Mesendoderm (in vitro differentiated cells): ENCODE results near the gene CASP8.

ENCODE experiments used
- DNase-seq: peaks from one replicate; pipeline ENCODE4 v3.0.0; 2013
- H2AK5ac ChIP-seq: 2 replicates; pipeline ENCODE4 v1.6.1; 2013; ENCODE audit warnings: low read length, inconsistent platforms
- H2BK120ac ChIP-seq: 2 replicates; pipeline ENCODE4 v1.6.1; 2013; ENCODE audit warnings: low read depth, mild to moderate bottlenecking, low read length, moderate library complexity, mixed read lengths
- H2BK15ac ChIP-seq: replicated peaks from 2 replicates; pipeline ENCODE4 v1.6.1; 2013; ENCODE audit warnings: low read depth, mild to moderate bottlenecking, moderate library complexity
- H2BK5ac ChIP-seq: 2 replicates; pipeline ENCODE4 v1.6.1; 2013; ENCODE audit warnings: low read length, inconsistent platforms
- H3K18ac ChIP-seq: 2 replicates; pipeline ENCODE4 v1.6.1; 2013; ENCODE audit warnings: mild to moderate bottlenecking, low read length, mixed read lengths
- H3K23ac ChIP-seq: one replicate; pipeline ENCODE4 v1.6.1; 2013; ENCODE audit warnings: low read length
- H3K27ac ChIP-seq: 2 replicates; pipeline ENCODE4 v1.5.1; 2013; ENCODE audit warnings: low read depth, mild to moderate bottlenecking, inconsistent platforms, low read length, moderate library complexity
- H3K27me3 ChIP-seq: 2 replicates; pipeline ENCODE4 v1.6.1; 2013; ENCODE audit warnings: low read length, control low read depth, mild to moderate bottlenecking, inconsistent platforms; ENCODE audit not compliant: insufficient read depth, poor library complexity
- H3K36me3 ChIP-seq: 2 replicates; pipeline ENCODE4 v1.6.1; 2013; ENCODE audit warnings: low read length, inconsistent platforms; ENCODE audit not compliant: control insufficient read depth, insufficient read depth
- H3K4ac ChIP-seq: one replicate; pipeline ENCODE4 v1.6.1; 2013; ENCODE audit warnings: low read depth, mild to moderate bottlenecking, low read length, moderate library complexity
- H3K4me1 ChIP-seq: 2 replicates; pipeline ENCODE4 v1.6.1; 2013; ENCODE audit warnings: low read depth, low read length, inconsistent platforms; ENCODE audit not compliant: control insufficient read depth
- H3K4me2 ChIP-seq: 2 replicates; pipeline ENCODE4 v1.6.1; 2013; ENCODE audit warnings: low read length
- H3K4me3 ChIP-seq: 2 replicates; pipeline ENCODE4 v1.5.1; 2013; ENCODE audit warnings: mild to moderate bottlenecking, low read length
- H3K56ac ChIP-seq: one replicate; pipeline ENCODE4 v1.6.1; 2013; ENCODE audit warnings: low read length
- H3K79me1 ChIP-seq: 2 replicates; pipeline ENCODE4 v1.6.1; 2013; ENCODE audit warnings: low read length, inconsistent platforms
- H3K79me2 ChIP-seq: 2 replicates; pipeline ENCODE4 v1.6.1; 2013; ENCODE audit warnings: mild to moderate bottlenecking, low read length; ENCODE audit not compliant: control insufficient read depth, insufficient read depth
- H3K9ac ChIP-seq: 2 replicates; pipeline ENCODE4 v1.6.1; 2013; ENCODE audit warnings: low read length, inconsistent platforms
- H4K5ac ChIP-seq: one replicate; pipeline ENCODE4 v1.6.1; 2013; ENCODE audit warnings: low read length
- H4K8ac ChIP-seq: one replicate; pipeline ENCODE4 v1.6.1; 2013; ENCODE audit warnings: low read depth, mild to moderate bottlenecking, control low read depth, low read length, moderate library complexity
- whole genome bisulfite sequencing: extraction: QIAGEN DNeasy Blood & Tissue Kit; methylation state at CpG from one replicate; pipeline ENCODE4 v1.1.7; 2013; ENCODE audit warnings: low lambda C conversion rate, missing lambda C conversion rate; ENCODE audit not compliant: insufficient coverage; ENCODE audit errors: extremely low coverage; 5-methylcytosine and 5-hydroxymethylcytosine counted together

CASP8 gene

DNA sequence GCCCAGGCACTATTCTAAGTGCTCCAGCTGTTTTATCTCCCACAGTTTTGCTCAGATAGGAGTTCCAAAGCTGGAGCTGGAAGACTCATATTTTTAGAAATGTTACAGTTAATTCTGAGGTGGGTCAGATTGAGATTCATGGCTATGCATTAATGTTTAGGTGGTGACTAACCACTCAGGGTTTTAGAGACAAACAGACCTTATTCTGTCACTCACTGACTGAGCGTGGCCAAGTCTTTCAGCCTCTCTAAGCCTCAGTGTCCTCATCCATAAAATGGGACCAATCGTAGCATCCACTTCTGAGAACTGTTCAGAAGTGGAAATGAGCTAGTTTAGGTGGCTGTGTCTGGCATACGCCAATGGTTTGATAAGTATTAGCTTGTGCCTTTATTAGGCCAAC, 4.3 kb upstream of the CASP8 start:
- WGBS: no CpG with 5 or more reads among the region's 3 CpGs
- H3K4me1 ChIP-seq: peaks cover 13% of the 10 kb centered on the region
- H2BK5ac ChIP-seq: no peak overlapping the region
- no peak overlapping the region for H2AK5ac ChIP-seq
- H4K5ac ChIP-seq: no peak overlapping the region
- no peak overlapping the region for H3K4ac ChIP-seq
- no peak overlapping the region for H3K56ac ChIP-seq
- DNase-seq: no peak
- no peaks in the 10 kb centered on the region for H3K27me3 ChIP-seq
- H3K4me2 ChIP-seq: no peak overlapping the region
- H2BK120ac ChIP-seq: no peak overlapping the region
- no peaks in the 10 kb centered on the region for H3K79me1 ChIP-seq
- H3K18ac ChIP-seq: no peak overlapping the region
- no peaks in the 10 kb centered on the region for H3K36me3 ChIP-seq
- no peak overlapping the region for H4K8ac ChIP-seq
- H3K4me3 ChIP-seq: no peak overlapping the region
- H3K27ac ChIP-seq: no peak overlapping the region
- H3K9ac ChIP-seq: no peak overlapping the region
- no peak overlapping the region for H3K23ac ChIP-seq
- no peaks in the 10 kb centered on the region for H3K79me2 ChIP-seq
- H2BK15ac ChIP-seq: no peak overlapping the region

DNA sequence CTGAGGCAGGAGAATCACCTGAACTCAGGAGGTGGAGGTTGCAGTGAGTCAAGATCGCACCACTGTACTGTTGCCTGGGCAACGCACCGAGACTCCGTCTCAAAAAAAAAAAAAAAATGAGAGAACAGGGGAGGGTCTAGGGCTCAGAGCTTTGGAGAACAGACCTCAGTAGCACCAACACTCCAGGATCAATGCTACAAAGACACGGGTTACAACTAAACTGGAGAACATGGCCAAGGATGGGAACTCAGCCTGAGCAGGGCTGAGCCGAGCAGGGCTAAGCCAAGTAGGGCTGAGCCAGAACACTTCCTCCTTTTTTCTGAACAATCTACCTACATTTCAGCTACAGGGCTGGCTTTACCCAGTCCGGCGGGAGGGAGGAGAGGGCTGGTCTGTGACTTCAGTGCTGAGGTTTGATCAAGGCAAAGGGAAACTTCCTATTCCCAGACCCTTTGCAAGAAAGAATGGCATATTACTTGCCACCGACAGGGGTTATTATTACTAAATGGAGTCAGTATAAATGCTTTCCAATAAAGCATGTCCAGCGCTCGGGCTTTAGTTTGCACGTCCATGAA, 2.9 kb upstream of the CASP8 start:
- Histone ChIP-seq H3K36me3 (no peaks in the 10 kb centered on the region), H3K23ac (no peak overlapping the region), H3K4me1 (peaks cover 13% of the 10 kb centered on the region), H3K79me2 (no peaks in the 10 kb centered on the region), H3K4me3 (no peak overlapping the region), H2AK5ac (peak overlapping the region; percentile 89), H2BK5ac (peak overlapping the region; percentile 77), H3K4me2 (no peak overlapping the region), H3K9ac (peak overlapping the region; percentile 48), H3K4ac (no peak overlapping the region), H2BK120ac (no peak overlapping the region), H3K27ac (peak overlapping the region; percentile 80), H3K79me1 (no peaks in the 10 kb centered on the region), H2BK15ac (no peak overlapping the region), H3K27me3 (no peaks in the 10 kb centered on the region), H3K56ac (peak overlapping the region; percentile 85), H4K8ac (no peak overlapping the region), H4K5ac (peak overlapping the region; percentile 50), H3K18ac (no peak overlapping the region)
- WGBS: no CpG with 5 or more reads among the region's 12 CpGs
- peak; percentile 53 for DNase-seq

DNA sequence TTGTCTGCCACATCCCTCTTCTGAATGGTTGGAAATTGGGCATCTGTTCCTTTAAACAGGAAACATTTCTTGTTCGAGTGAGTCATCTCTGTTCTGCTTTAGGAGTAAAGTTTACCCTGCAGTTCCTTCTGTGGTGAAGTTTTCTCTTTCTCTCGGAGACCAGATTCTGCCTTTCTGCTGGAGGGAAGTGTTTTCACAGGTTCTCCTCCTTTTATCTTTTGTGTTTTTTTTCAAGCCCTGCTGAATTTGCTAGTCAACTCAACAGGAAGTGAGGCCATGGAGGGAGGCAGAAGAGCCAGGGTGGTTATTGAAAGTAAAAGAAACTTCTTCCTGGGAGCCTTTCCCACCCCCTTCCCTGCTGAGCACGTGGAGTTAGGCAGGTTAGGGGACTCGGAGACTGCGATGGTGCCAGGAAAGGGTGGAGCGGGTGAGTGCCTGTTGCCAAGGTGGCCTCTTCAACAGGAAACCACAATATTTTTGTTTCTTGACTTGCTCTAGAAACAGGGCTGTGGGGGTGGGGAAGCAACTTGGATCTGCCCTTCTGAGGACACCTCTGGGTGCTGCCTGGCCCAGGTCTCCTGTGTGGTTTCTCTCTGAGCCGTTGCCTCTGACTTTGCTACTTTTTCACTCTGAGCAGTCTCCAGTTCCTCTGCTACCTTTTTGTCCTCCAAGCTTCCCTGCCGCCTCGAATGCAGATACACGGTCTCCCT, 2.2 kb upstream of the CASP8 start:
- Histone ChIP-seq H3K36me3 (no peaks in the 10 kb centered on the region), H3K4me3 (no peak overlapping the region), H2AK5ac (no peak overlapping the region), H3K4me1 (peaks cover 13% of the 10 kb centered on the region), H3K56ac (peak overlapping the region; percentile 87), H2BK5ac (peak overlapping the region; percentile 77), H3K27ac (peak overlapping the region; percentile 80), H3K18ac (peak overlapping the region; percentile 97), H4K5ac (peak overlapping the region; percentile 50), H3K4ac (peak overlapping the region; percentile 94), H2BK15ac (peak overlapping the region; percentile 57), H3K4me2 (peak overlapping the region; percentile 11), H3K23ac (no peak overlapping the region), H2BK120ac (peak overlapping the region; percentile 93), H3K79me2 (no peaks in the 10 kb centered on the region), H4K8ac (peak overlapping the region; percentile 67), H3K9ac (peak overlapping the region; percentile 48), H3K27me3 (no peaks in the 10 kb centered on the region), H3K79me1 (no peaks in the 10 kb centered on the region)
- DNase-seq: peak; percentile 78
- WGBS: no CpG with 5 or more reads among the region's 10 CpGs

DNA sequence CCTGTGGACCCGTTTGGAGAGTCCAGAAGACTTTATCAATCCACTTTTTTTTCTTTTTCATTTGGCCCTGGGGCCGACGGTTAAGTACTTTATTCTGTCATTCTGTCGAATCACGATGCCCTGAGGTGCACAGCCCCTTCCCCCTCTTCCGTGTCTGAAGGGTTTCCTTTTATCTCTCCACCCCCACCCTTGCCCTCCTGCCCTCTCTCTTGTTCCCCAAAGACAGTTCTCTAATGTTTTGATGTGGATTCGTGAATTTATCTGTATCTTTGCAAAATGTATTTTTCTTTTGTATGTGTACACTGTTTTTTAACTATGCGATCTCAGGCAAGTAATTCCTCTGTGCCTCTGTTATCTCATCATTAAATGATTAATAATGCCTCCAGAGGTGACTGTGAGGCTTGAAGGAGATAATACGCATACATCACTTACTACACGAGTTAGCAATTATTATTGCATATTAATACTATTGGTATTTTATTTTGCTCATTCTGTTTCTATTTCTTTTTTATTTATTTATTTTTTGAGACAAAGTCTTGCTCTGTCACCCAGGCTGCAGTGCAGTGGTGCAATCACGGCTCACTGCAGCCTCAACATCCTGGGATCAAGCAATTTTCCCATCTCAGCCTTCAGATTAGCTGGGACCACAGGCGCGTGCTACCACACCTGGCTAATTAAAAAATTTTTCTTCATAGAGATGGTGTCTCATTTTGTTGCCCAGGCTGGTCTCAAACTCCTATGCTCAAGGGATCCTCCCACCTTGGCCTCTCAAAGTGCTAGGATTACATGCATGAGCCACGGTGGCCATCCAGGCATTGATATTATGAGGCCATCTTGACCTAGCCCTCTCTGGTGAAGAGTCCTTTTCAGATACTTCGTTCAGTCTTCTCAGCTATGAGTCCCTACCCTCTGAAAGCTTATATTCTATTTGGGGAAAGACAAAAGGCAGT, 1.4 kb upstream of the CASP8 start:
- Histone ChIP-seq H4K8ac (peak overlapping the region; percentile 67), H3K4ac (peak overlapping the region; percentile 94), H3K18ac (peak overlapping the region; percentile 97), H3K27me3 (no peaks in the 10 kb centered on the region), H3K56ac (peak overlapping the region; percentile 87), H3K4me1 (peaks cover 13% of the 10 kb centered on the region), H2BK15ac (no peak overlapping the region), H3K9ac (peak overlapping the region; percentile 48), H3K79me2 (no peaks in the 10 kb centered on the region), H2BK120ac (peak overlapping the region; percentile 93), H2AK5ac (peak overlapping the region; percentile 58), H3K27ac (peak overlapping the region; percentile 80), H3K79me1 (no peaks in the 10 kb centered on the region), H3K4me2 (peak overlapping the region; percentile 11), H3K4me3 (no peak overlapping the region), H3K36me3 (no peaks in the 10 kb centered on the region), H3K23ac (no peak overlapping the region), H4K5ac (no peak overlapping the region), H2BK5ac (no peak overlapping the region)
- DNase-seq: peak; percentile 76
- no CpG with 5 or more reads among the region's 15 CpGs for WGBS

DNA sequence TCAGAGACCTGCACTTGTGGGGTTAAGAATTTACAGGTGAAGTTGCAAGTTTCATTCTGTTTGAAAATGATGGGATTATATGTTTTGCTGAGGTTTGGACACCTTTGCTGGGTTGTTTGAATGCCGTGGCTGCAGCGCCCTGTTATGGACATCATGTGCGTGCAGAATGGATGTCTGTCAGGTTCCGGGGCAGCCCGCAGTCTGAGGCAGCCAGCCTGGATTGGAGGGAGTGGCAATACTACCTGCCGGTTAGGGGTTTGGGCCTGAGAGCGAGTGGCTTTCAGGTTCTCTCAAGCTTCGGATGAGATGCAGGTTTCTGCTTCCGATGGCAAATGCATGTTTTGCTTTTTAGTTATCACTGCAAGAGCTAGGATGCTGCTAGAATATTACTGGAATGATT, 1.1 kb downstream of the CASP8 start:
- H3K4me3 ChIP-seq: no peak overlapping the region
- no peak overlapping the region for H3K27ac ChIP-seq
- H4K5ac ChIP-seq: no peak overlapping the region
- H2AK5ac ChIP-seq: no peak overlapping the region
- DNase-seq: no peak
- no peak overlapping the region for H4K8ac ChIP-seq
- no peak overlapping the region for H3K4me2 ChIP-seq
- peaks cover 9% of the 10 kb centered on the region for H3K4me1 ChIP-seq
- H3K79me2 ChIP-seq: no peaks in the 10 kb centered on the region
- no peaks in the 10 kb centered on the region for H3K79me1 ChIP-seq
- no peak overlapping the region for H3K18ac ChIP-seq
- H3K56ac ChIP-seq: no peak overlapping the region
- H2BK5ac ChIP-seq: no peak overlapping the region
- no peak overlapping the region for H2BK15ac ChIP-seq
- H3K27me3 ChIP-seq: no peaks in the 10 kb centered on the region
- H3K4ac ChIP-seq: no peak overlapping the region
- WGBS: no CpG with 5 or more reads among the region's 9 CpGs
- H2BK120ac ChIP-seq: no peak overlapping the region
- no peak overlapping the region for H3K23ac ChIP-seq
- H3K9ac ChIP-seq: no peak overlapping the region
- no peaks in the 10 kb centered on the region for H3K36me3 ChIP-seq
